ENCODE data around the gene CIDEC. TPM values are rescaled to one million over a fixed set of nuclear protein-coding genes. Genes with fewer than 3 reads are reported as not detected.

Gene CIDEC
- total RNA-seq, 1 donor from 2014 or later, result 51.3 TPM

DNA sequence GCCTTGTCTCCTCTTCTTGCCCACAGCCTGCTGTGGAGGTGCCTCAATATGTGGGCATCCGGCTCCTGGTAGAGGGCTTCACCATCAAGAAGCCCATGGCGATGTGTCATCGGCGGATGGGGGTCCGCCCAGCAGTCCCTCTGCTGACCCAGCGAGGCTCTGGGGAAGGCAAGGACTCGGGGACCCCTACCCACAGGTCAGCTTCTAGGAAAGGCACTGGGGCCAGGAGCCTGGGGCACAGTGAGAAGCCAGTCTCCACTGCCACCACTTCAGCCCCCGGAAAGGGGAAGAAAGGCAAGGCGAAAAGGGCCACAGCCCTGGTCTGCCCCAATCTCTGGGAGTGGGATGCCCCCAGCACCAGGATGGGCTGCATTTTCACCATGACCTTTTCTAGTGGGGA is 47.0 kb downstream of the CIDEC start:
- Histone ChIP-seq H3K27ac (no peak overlapping the region), H3K4me3 (no peak overlapping the region), H3K9me3 (no peaks in the 10 kb centered on the region), H3K4me1 (no peaks in the 10 kb centered on the region), H3K36me3 (peaks cover 0 to 38% of the 10 kb centered on the region in 2 donors), H3K27me3 (no peaks in the 10 kb centered on the region)
- TF ChIP-seq POLR2AphosphoS5 (IDR thresholded peaks at IDR 0.05; ENCODE audit: insufficient read depth in 1 of 2, low read depth in 1 of 2) (no peak), POLR2A (IDR thresholded peaks at IDR 0.05) (no peak)
- TF ChIP-seq, protein P1, sequence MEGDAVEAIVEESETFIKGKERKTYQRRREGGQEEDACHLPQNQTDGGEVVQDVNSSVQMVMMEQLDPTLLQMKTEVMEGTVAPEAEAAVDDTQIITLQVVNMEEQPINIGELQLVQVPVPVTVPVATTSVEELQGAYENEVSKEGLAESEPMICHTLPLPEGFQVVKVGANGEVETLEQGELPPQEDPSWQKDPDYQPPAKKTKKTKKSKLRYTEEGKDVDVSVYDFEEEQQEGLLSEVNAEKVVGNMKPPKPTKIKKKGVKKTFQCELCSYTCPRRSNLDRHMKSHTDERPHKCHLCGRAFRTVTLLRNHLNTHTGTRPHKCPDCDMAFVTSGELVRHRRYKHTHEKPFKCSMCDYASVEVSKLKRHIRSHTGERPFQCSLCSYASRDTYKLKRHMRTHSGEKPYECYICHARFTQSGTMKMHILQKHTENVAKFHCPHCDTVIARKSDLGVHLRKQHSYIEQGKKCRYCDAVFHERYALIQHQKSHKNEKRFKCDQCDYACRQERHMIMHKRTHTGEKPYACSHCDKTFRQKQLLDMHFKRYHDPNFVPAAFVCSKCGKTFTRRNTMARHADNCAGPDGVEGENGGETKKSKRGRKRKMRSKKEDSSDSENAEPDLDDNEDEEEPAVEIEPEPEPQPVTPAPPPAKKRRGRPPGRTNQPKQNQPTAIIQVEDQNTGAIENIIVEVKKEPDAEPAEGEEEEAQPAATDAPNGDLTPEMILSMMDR (IDR thresholded peaks at IDR 0.05), result no peak
- intact Hi-C loops (cut with DNase I), result no loop called here
- DNase-seq (ENCODE audit: extremely low spot score in 2 of 2), result no peak

DNA sequence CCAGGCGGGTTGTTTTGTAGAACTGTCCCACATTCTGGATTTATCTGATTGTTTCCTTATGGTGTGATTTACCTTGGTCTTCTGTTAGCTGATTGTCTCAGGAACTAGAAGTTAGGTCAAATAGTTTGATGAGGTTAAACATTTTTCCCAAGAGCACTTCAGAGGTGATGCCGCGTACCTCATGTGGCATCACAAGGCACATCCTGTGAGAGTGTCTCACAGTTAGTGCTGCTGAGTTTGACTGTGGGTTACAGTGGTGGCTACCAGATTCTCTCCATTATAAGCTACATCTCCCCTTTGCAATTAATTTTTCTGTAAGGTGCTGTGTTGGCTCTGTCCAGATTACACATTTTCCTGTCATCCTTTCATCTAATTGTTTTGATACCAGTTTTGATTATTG is 48.8 kb downstream of the CIDEC start:
- no peak overlapping the region for H3K27ac ChIP-seq
- H3K4me1 ChIP-seq, result no peaks in the 10 kb centered on the region
- no peak overlapping the region for H3K4me3 ChIP-seq
- peaks cover 0 to 47% of the 10 kb centered on the region in 2 donors for H3K36me3 ChIP-seq
- H3K9me3 ChIP-seq, result no peaks in the 10 kb centered on the region
- intact Hi-C loops (cut with DNase I), result no loop called here
- H3K27me3 ChIP-seq, result no peaks in the 10 kb centered on the region
- no peak for TF ChIP-seq POLR2A (IDR thresholded peaks at IDR 0.05)
- no peak for TF ChIP-seq POLR2AphosphoS5 (IDR thresholded peaks at IDR 0.05; ENCODE audit: insufficient read depth in 1 of 2, low read depth in 1 of 2)
- TF ChIP-seq, protein P1 (IDR thresholded peaks at IDR 0.05), result no peak
- DNase-seq (ENCODE audit: extremely low spot score in 2 of 2), result no peak

DNA sequence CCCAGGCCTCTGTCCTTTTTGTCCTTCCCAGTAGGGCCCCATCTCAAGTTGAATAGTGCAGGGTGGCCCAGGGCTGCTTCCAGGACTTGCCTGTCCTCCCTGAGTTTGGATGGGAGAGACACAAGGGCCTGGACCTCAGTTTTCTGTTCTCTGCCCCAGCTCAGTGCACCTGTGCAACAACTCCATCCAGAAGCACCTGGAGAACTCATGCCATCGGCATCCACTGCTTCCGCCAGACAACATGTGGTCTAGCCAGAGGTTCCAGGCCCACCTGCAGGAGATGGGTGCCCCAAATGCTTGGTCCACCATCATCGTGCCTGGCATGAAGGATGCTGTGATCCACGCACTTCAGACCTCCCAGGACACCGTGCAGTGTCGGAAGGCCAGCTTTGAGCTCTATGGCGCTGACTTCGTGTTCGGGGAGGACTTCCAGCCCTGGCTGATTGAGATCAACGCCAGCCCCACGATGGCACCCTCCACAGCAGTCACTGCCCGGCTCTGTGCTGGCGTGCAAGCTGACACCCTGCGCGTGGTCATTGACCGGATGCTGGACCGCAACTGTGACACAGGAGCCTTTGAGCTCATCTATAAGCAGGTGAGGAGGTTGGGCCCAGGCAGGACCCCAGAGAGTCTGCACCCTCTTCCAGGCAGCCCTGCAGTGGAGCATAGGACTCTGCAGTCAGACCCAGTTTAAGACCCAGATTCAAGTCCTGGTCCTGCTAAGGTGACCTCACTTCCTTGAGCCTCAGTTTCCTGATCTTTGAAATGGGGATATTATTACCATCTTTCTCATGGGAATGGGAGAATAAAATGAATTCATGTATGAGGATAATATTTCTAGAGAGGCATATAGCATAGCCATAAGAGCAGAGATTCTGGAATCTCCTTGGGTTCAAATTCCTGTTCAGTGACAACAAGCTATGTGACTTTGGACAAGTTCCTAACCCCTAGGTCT is 51.0 kb downstream of the CIDEC start:
- Histone ChIP-seq H3K27ac (no peak overlapping the region), H3K36me3 (peaks cover 0 to 29% of the 10 kb centered on the region in 2 donors), H3K9me3 (no peaks in the 10 kb centered on the region), H3K4me1 (no peaks in the 10 kb centered on the region), H3K27me3 (no peaks in the 10 kb centered on the region), H3K4me3 (no peak overlapping the region)
- intact Hi-C loops (cut with DNase I), result no loop called here
- no peak for DNase-seq (ENCODE audit: extremely low spot score in 2 of 2)
- TF ChIP-seq, protein P1 (IDR thresholded peaks at IDR 0.05), result no peak
- TF ChIP-seq POLR2A (IDR thresholded peaks at IDR 0.05), result no peak
- no peak for TF ChIP-seq POLR2AphosphoS5 (IDR thresholded peaks at IDR 0.05; ENCODE audit: insufficient read depth in 1 of 2, low read depth in 1 of 2)

DNA sequence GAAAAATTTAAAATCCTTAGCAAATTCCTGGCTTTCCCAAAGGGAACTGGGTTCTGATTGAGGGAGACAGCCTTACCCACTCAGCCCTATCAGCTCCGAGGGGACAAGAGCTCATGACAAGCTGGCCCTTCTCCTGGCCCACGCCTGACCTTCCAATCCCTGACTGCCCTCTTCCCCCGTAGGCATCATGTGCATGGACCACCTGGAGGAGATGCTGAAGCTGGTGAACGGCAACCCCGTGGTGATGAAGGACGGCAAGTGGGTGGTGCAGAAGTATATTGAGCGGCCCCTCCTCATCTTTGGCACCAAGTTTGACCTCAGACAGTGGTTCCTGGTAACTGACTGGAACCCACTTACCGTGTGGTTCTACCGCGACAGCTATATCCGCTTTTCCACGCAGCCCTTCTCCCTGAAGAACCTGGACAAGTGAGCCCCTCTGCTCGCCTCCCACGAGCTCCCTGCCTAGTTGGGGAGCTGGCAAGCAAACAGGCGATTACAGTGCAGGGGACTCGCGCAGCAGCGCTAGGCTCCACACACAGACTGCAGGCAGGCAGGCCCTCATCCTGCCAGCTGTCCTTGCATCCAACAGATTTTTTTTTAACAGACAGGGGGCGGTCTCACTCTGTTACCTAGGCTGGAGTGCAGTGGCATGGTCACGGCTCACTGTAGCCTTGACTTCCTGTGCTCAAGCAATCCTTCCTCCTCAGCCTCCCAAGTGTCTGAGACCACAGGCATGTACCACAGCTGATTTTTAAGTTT is 53.1 kb downstream of the CIDEC start:
- H3K9me3 ChIP-seq, result no peaks in the 10 kb centered on the region
- intact Hi-C loops (cut with DNase I), result no loop called here
- DNase-seq (ENCODE audit: extremely low spot score in 2 of 2), result no peak
- no peak overlapping the region for H3K4me3 ChIP-seq
- no peak overlapping the region for H3K27ac ChIP-seq
- TF ChIP-seq, protein P1 (IDR thresholded peaks at IDR 0.05), result no peak
- TF ChIP-seq POLR2AphosphoS5 (IDR thresholded peaks at IDR 0.05; ENCODE audit: insufficient read depth in 1 of 2, low read depth in 1 of 2), result no peak
- no peak for TF ChIP-seq POLR2A (IDR thresholded peaks at IDR 0.05)
- peaks cover 0 to 12% of the 10 kb centered on the region in 2 donors for H3K36me3 ChIP-seq
- no peaks in the 10 kb centered on the region for H3K4me1 ChIP-seq
- H3K27me3 ChIP-seq, result no peaks in the 10 kb centered on the region
